NCI-H146 treated with DMSO at 0.1 percent for 48 hours (cell line): ENCODE measurements around the gene PRCP.

Experiments used
- DNase-seq: peaks from one replicate; lab custom pipeline; 2025; ENCODE audit not compliant: unreplicated experiment; lab: John Stamatoyannopoulos, UW

The PRCP gene

GRCh38 chr11:82790723-82791484 is 109.3 kb downstream of the PRCP start:
- DNase-seq, result no peak

GRCh38 chr11:82787981-82788380 is 112.2 kb downstream of the PRCP start:
- DNase-seq, result no peak

GRCh38 chr11:82786836-82787235 is 113.4 kb downstream of the PRCP start:
- DNase-seq, result no peak

DNA sequence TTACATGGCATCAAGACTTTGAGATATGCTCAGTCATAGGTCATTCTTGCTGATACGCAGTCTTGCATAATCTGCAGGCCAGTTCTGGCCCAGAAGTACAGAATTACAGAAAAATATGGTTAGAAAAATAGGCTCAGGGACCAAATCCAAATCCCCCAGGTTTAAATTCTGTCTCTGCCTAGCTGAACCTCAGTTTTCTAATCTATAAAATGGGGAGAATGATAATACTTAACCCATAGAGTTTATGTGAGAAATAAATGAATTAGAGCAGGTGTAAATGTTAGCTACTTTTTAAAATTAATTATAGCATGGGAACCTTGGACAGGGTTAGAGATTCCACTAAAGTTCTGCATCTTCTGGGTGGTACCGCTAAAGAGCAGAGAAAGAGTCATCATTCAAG is 114.2 kb downstream of the PRCP start:
- DNase-seq, result no peak

DNA sequence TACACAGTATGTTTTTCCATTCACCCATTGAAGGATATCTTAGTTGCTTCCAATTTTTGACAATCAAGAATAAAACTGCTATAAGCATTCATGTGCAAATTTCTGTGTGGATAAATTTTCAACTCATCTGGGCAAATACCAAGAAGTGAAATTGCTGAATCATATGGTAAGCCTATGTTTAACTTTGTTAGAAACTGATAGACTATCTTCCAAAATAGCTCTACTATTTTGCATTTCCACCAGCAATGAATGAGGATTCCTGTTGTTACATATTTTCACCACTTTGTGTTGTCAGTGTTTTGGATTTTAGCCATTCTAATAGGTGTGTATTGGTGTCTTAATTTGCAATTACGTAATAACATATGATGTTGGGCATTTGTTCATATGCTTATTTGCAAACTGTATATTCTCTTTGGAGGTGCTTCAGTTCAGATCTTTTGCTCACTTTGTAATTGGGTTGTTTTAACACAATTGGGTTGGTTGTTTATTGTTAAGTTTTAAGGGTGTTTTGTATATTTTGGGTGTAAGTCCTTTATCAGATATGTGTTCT is 117.3 kb downstream of the PRCP start:
- DNase-seq, result no peak

DNA sequence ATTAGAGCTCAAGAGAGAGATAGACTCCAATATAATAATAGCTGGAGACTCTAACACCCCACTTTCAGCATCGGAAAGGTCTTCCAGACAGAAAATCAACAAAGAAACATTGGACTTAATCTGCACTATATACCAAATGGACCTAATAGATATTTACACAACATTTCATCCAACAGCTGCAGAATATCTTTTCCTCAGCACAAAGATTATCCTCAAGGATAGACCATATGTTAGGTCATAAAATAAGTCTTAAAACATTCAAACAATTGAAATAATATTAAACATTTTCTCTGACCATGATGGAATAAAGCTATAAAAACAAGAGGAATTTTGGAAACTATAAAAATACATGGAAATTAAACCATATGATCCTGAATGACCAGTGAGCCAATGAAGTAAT is 121.5 kb downstream of the PRCP start:
- DNase-seq, result no peak

DNA sequence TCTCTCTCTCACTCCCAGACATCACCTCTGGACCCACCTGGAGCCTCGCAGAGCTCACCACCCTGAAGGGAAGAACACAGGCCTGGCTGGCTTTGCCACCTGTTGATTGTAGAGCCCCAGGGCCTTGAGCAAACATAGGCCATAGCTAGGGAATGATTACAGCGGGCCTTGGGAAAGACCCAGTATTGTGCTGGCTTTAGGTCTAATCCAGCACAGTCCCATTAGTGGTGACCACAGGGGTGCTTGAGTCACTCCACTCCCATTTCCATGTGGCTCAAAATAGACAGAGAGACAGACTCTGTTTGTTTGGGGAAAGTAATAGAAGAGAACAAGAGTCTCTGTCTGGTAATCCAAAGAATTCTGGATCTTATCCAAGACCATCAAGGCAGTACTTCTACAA is 123.9 kb downstream of the PRCP start:
- no peak for DNase-seq

DNA sequence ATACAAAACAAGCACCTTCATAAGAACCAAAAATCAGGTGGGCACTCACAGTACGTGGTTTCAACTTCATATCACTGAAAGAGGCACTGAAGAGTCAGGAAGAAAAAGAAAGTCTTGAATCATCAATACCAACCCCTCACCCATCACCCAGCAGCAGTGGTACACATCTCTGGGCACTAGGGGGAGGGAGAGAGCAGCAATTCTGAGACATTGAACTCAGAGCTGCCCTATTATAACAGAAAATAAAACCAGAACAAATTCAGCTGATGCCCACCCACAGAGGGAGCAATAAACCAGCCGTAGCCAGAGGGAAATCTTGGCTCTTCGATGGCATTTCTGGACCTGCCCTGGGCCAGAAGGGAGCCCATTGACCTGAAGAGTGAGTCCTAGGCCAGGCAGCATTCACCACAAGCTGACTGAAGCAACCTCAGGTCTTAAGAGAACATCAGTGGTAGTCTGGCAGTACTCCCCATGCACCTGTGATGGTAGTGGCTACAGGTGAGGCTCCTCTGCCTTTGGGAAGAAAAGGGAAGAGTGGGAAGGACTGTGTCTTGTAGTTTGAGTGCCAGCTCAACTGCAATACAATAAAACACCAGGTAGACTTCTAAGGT is 124.4 kb downstream of the PRCP start:
- DNase-seq, result peak; percentile 13

- no peak for DNase-seq
Measured at GRCh38 chr11:82775218-82775617, 125.0 kb downstream of the PRCP start.
